Prostate gland (tissue), 2 donors: ENCODE results near the gene KAZN.

Source experiments
- CTCF ChIP-seq, 4 experiments: fragments of 200-600 bp in 2 of 4; fragments of 450-650 bp in 2 of 4; sonication (generic) in 2 of 4; IDR thresholded peaks; 1 replicate in 3 of 4; 2 replicates in 1 of 4; pipeline ENCODE4 v1.5.1; 2016 to 2019; ENCODE audit warnings: antibody characterized with exemption in 4 of 4, mild to moderate bottlenecking in 2 of 4, moderate library complexity in 2 of 4
- POLR2A ChIP-seq: fragments of 450-650 bp; IDR thresholded peaks from one replicate; pipeline ENCODE4 v1.6.1; 2016; ENCODE audit warnings: antibody characterized with exemption, mild to moderate bottlenecking
- POLR2AphosphoS5 ChIP-seq: sonication (generic); formaldehyde crosslinking; IDR thresholded peaks from one replicate; pipeline ENCODE4 v1.6.1; 2017; ENCODE audit warnings: antibody characterized with exemption

- TF ChIP-seq POLR2A (no peak), CTCF (IDR thresholded peaks at IDR 0.05) (no peak), POLR2AphosphoS5 (no peak)
These were observed 387.7 kb downstream of the KAZN start for GRCh38 chr1:14986168-14986567.
